NCI-H1436 (cell line): ENCODE results near the gene PADI1.

Experiments
- DNase-seq: peaks from one replicate; lab custom pipeline; 2025; lab: John Stamatoyannopoulos, UW

Gene PADI1

DNA sequence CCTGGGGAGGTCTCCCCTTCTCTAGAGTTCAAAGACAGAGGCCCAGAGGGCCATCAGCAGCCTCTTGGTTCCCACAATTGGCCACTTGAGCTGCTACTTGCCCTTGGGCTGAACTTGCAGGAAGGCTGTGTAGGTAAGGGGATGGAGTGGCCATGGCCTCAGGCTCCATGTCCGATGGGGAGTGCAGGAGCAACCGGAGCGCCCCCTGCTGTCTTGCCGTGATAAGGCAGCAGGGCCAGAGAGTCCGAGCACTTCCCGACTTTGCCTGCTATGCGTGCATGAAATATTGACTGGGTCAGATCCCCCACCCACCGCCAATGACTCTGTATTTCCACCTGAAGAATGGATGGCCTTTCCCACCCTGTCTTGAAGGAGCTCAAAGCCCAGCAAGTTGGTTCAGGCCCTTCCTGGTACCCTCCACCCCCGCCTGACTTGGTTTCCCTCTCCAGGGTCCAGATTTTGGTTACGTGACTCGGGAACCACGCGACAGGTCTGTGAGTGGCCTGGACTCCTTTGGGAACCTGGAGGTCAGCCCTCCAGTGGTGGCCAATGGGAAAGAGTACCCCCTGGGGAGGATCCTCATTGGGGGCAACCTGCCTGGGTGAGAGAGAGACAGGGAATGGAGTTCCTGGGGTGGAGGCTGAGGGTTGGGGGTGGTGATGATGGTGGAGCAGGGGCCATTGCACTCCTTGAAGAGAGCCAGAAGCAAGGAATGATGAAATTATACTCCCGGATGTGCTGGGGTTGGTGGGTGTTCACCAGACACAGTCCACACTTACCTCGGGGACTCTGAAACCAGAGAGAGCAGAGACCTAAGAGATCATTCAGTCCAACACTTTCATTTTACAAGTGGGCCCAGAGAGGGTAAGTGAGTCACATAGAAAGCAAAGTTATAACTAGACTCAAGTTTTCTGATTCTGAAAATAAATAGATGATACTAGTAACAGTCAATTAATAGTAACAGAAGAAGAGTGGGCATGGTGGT, 69.5 kb downstream of the PADI1 start:
- no peak for DNase-seq

- DNase-seq, result no peak
Observed at GRCh38 chr1:17276568-17276967, 71.6 kb downstream of the PADI1 start.

GRCh38 chr1:17277511-17278159, 72.7 kb downstream of the PADI1 start:
- no peak for DNase-seq

GRCh38 chr1:17278996-17279830, 74.3 kb downstream of the PADI1 start:
- no peak for DNase-seq

DNA sequence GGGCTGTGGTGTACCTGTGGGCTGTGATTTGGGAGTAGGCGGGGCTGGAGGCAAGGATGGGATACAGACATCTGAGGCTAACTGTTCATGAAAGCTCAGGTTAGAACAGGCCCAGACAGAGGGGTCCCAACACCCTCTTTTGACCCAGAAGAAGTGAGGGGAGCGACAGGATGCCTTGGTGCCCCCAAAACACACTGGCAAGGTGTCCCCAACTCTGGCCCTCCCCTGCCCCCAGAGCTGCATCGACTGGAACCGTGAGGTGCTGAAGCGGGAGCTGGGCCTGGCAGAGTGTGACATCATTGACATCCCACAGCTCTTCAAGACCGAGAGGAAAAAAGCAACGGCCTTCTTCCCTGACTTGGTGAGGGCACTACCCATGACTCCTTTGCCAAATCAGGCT, 75.5 kb downstream of the PADI1 start:
- no peak for DNase-seq

GRCh38 chr1:17280894-17281293, 76.0 kb downstream of the PADI1 start:
- no peak for DNase-seq

DNA sequence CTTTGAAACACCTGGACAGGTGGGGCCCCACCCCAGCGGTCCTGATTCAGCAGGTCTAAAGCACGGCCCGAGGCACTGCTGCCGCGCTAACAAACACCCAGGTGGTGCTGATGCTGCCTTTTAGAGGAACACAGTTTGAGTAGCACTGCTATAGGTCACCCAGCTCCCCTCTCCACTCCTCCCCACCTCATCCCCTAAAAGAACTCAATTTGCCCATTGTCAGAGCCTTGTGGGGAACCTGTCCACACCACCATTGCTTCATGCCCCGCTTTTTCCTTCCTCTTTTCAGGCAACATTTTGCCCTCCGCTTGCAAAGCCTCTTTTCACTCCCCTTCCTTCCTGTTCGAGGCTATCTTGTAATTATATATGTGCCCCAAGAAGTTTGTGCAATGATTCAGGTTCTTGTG, 76.8 kb downstream of the PADI1 start:
- no peak for DNase-seq

- DNase-seq, result no peak
Observed at GRCh38 chr1:17282836-17283235, 77.9 kb downstream of the PADI1 start.

DNA sequence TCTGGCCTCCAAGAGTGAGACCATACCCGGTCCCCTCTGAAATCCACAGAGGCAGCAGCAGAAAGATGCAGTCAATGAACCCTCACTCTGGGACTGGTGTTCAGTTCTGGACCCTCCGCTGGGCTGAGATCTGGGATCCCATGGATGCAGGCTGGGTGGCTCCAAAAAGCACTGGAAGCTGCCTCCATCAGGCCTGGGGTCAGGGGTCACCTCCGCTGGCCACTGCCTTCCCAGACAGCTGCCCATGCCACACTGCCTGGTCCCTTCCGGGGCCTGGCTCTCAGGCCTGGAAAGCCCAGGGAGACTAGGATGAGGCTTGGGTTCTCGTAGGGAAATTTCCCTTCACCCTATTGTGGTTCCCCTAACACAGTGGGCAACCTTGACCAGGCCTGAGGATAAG, 81.7 kb downstream of the PADI1 start:
- no peak for DNase-seq

GRCh38 chr1:17287130-17287776, 82.3 kb downstream of the PADI1 start:
- DNase-seq, result no peak

- DNase-seq, result no peak
Observed at GRCh38 chr1:17289721-17290120, 84.8 kb downstream of the PADI1 start.

- DNase-seq, result no peak
Observed at GRCh38 chr1:17290553-17290952, 85.6 kb downstream of the PADI1 start.

GRCh38 chr1:17292299-17293160, 87.6 kb downstream of the PADI1 start:
- no peak for DNase-seq

DNA sequence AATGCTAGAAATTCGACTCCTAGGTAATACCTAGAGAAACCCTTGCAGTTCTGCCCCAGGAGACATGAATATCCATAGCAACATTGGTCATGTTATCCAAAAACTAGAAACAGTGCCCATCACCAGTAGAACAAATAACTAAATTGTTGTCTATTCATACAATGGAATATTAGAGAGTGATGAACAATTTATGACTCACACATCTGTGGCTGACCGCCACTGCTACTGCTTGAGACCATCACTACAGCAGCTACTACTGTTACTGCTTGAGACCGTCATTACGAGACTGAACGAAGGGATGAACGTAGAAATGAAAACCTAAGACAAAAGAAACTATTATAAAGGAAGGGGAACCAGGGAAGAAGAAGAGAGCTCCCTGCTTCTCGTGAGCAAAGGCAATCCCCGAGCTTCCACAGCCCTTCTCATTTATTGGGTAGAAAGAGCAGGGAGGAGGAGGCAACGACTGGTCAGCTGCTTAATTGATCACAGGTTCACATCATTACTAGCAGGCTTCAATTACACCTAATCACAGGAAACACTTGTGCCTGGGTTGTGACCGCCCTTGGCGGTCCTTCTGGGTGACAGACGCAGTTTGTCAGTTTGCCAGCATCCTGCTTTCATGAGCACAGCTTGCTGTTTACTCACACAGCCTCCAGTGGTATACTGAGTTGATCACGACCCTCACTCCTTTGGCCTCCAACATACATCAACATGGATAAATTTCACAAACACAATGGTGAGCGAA, 88.9 kb downstream of the PADI1 start:
- no peak for DNase-seq

DNA sequence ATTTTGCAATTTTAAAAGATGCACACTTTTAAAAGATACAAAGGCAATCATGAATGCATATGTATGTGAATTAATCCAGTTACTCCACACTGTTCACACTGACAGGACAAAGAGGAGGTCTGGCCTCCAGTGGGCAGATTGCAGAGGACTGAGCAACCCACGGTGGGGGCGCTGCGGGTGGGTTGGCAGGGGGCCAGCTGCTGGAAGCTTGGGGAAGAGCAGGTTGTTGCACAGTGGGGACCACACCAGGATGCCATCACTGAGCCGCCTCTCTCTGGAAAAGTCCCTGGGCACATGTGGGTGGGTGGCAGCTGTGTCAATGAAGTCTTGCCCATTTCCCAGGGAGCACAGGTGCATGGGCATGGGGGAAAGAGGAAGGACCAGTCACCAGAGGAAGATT, 90.4 kb downstream of the PADI1 start:
- DNase-seq, result no peak
